ENCODE data around the gene C1QB. TPM values are rescaled to one million over a fixed set of nuclear protein-coding genes. Genes with fewer than 3 reads are reported as not detected.
A peak's percentile ranks its signal among the peaks of the same experiment; 100 is the strongest.

The C1QB gene
- total and polyA plus RNA-seq, 7 experiments from 2014 or later: 0.53 to 2.4 (median 1.2) TPM; not detected in 3

GRCh38 chr1:22677931-22678896, 25.2 kb downstream of the C1QB start:
- ChIA-PET POLR2A (no interaction called here), CTCF (no interaction called here)
- Histone ChIP-seq H3K36me3 (ENCODE audit: control insufficient read depth in 2 of 3, insufficient read depth in 3 of 3, low read length in 3 of 3) (no peaks in the 10 kb centered on the region), H3K4me3 (ENCODE audit: low read length) (no peak overlapping the region), H3K27me3 (ENCODE audit: control insufficient read depth in 2 of 2, insufficient read depth in 2 of 2, low read length in 2 of 2) (no peaks in the 10 kb centered on the region), H3K4me1 (ENCODE audit: control insufficient read depth in 2 of 2, insufficient read depth in 2 of 2, low read length in 2 of 2) (no peaks in the 10 kb centered on the region), H3K27ac (ENCODE audit: low read depth, low read length) (no peak overlapping the region), H3K9me3 (ENCODE audit: control insufficient read depth in 2 of 3, low read length in 3 of 3) (no peaks in the 10 kb centered on the region)
- H3K4me1 Mint-ChIP-seq: no peaks in the 10 kb centered on the region
- H3K36me3 Mint-ChIP-seq: no peaks in the 10 kb centered on the region
- ATAC-seq: peak; percentile 10
- no peaks in the 10 kb centered on the region for H3K9me3 Mint-ChIP-seq
- peaks cover 10 to 24% (median 19%) of the 10 kb centered on the region in 5 donors for H3K27me3 Mint-ChIP-seq
- H3K4me3 Mint-ChIP-seq: no peak overlapping the region
- intact Hi-C loops (cut with micrococcal nuclease): no loop called here
- DNase-seq: no peak
- H3K27ac Mint-ChIP-seq: no peak overlapping the region

- Mint-ChIP-seq H3K36me3 (no peaks in the 10 kb centered on the region), H3K27ac (no peak overlapping the region), H3K27me3 (peaks cover 2 to 16% (median 8%) of the 10 kb centered on the region in 5 donors), H3K9me3 (peaks cover 0 to 2% (median 0%) of the 10 kb centered on the region in 11 donors), H3K4me3 (no peak overlapping the region), H3K4me1 (no peaks in the 10 kb centered on the region)
- Histone ChIP-seq H3K9me3 (ENCODE audit: control insufficient read depth in 2 of 3, low read length in 3 of 3) (no peaks in the 10 kb centered on the region), H3K27me3 (ENCODE audit: control insufficient read depth in 2 of 2, insufficient read depth in 2 of 2, low read length in 2 of 2) (no peaks in the 10 kb centered on the region), H3K4me1 (ENCODE audit: control insufficient read depth in 2 of 2, insufficient read depth in 2 of 2, low read length in 2 of 2) (no peaks in the 10 kb centered on the region), H3K36me3 (ENCODE audit: control insufficient read depth in 2 of 3, insufficient read depth in 3 of 3, low read length in 3 of 3) (no peaks in the 10 kb centered on the region), H3K27ac (ENCODE audit: low read depth, low read length) (no peak overlapping the region), H3K4me3 (ENCODE audit: low read length) (no peak overlapping the region)
- intact Hi-C loops (cut with micrococcal nuclease): no loop called here
- ChIA-PET CTCF (no interaction called here), POLR2A (no interaction called here)
- DNase-seq: no peak
- no peak for ATAC-seq
Observed at GRCh38 chr1:22680726-22681125, 27.7 kb downstream of the C1QB start.

GRCh38 chr1:22681556-22682276, 28.7 kb downstream of the C1QB start:
- Mint-ChIP-seq H3K9me3 (peaks cover 0 to 2% (median 0%) of the 10 kb centered on the region in 11 donors), H3K27me3 (peaks cover 3 to 23% (median 11%) of the 10 kb centered on the region in 5 donors), H3K4me1 (no peaks in the 10 kb centered on the region), H3K4me3 (no peak overlapping the region), H3K27ac (no peak overlapping the region), H3K36me3 (no peaks in the 10 kb centered on the region)
- Histone ChIP-seq H3K4me3 (ENCODE audit: low read length) (no peak overlapping the region), H3K36me3 (ENCODE audit: control insufficient read depth in 2 of 3, insufficient read depth in 3 of 3, low read length in 3 of 3) (no peaks in the 10 kb centered on the region), H3K4me1 (ENCODE audit: control insufficient read depth in 2 of 2, insufficient read depth in 2 of 2, low read length in 2 of 2) (no peaks in the 10 kb centered on the region), H3K27me3 (ENCODE audit: control insufficient read depth in 2 of 2, insufficient read depth in 2 of 2, low read length in 2 of 2) (no peaks in the 10 kb centered on the region), H3K9me3 (ENCODE audit: control insufficient read depth in 2 of 3, low read length in 3 of 3) (no peaks in the 10 kb centered on the region), H3K27ac (ENCODE audit: low read depth, low read length) (no peak overlapping the region)
- ATAC-seq (no peak), DNase-seq (no peak)
- CTCF ChIA-PET: no interaction called here
- POLR2A ChIA-PET: no interaction called here
- intact Hi-C loops (cut with micrococcal nuclease): no loop called here

- Mint-ChIP-seq H3K4me1 (no peaks in the 10 kb centered on the region), H3K9me3 (peaks cover 0 to 2% (median 0%) of the 10 kb centered on the region in 11 donors), H3K4me3 (no peak overlapping the region), H3K27ac (no peak overlapping the region), H3K27me3 (peaks cover 6 to 39% (median 14%) of the 10 kb centered on the region in 5 donors), H3K36me3 (no peaks in the 10 kb centered on the region)
- ChIA-PET POLR2A (no interaction called here), CTCF (no interaction called here)
- Histone ChIP-seq H3K4me3 (ENCODE audit: low read length) (no peak overlapping the region), H3K27me3 (ENCODE audit: control insufficient read depth in 2 of 2, insufficient read depth in 2 of 2, low read length in 2 of 2) (no peaks in the 10 kb centered on the region), H3K9me3 (ENCODE audit: control insufficient read depth in 2 of 3, low read length in 3 of 3) (no peaks in the 10 kb centered on the region), H3K4me1 (ENCODE audit: control insufficient read depth in 2 of 2, insufficient read depth in 2 of 2, low read length in 2 of 2) (no peaks in the 10 kb centered on the region), H3K27ac (ENCODE audit: low read depth, low read length) (no peak overlapping the region), H3K36me3 (ENCODE audit: control insufficient read depth in 2 of 3, insufficient read depth in 3 of 3, low read length in 3 of 3) (no peaks in the 10 kb centered on the region)
- DNase-seq (no peak), ATAC-seq (no peak)
- intact Hi-C loops (cut with micrococcal nuclease): no loop called here
Observed at GRCh38 chr1:22683547-22683946, 30.5 kb downstream of the C1QB start.

GRCh38 chr1:22685591-22686059, 32.6 kb downstream of the C1QB start:
- peaks cover 6 to 46% (median 16%) of the 10 kb centered on the region in 5 donors for H3K27me3 Mint-ChIP-seq
- ChIA-PET CTCF (no interaction called here), POLR2A (no interaction called here)
- H3K4me3 Mint-ChIP-seq: peak overlapping the region in 1 of 10 donors; percentile 61
- intact Hi-C loops (cut with micrococcal nuclease): no loop called here
- Histone ChIP-seq H3K9me3 (ENCODE audit: control insufficient read depth in 2 of 3, low read length in 3 of 3) (no peaks in the 10 kb centered on the region), H3K4me3 (ENCODE audit: low read length) (no peak overlapping the region), H3K36me3 (ENCODE audit: control insufficient read depth in 2 of 3, insufficient read depth in 3 of 3, low read length in 3 of 3) (no peaks in the 10 kb centered on the region), H3K27ac (ENCODE audit: low read depth, low read length) (no peak overlapping the region), H3K27me3 (ENCODE audit: control insufficient read depth in 2 of 2, insufficient read depth in 2 of 2, low read length in 2 of 2) (no peaks in the 10 kb centered on the region), H3K4me1 (ENCODE audit: control insufficient read depth in 2 of 2, insufficient read depth in 2 of 2, low read length in 2 of 2) (no peaks in the 10 kb centered on the region)
- ATAC-seq: no peak
- no peak overlapping the region for H3K27ac Mint-ChIP-seq
- DNase-seq: no peak
- peaks cover 0 to 2% (median 0%) of the 10 kb centered on the region in 11 donors for H3K9me3 Mint-ChIP-seq
- H3K4me1 Mint-ChIP-seq: no peaks in the 10 kb centered on the region
- H3K36me3 Mint-ChIP-seq: no peaks in the 10 kb centered on the region

GRCh38 chr1:22687191-22687590, 34.2 kb downstream of the C1QB start:
- no peak overlapping the region for H3K4me3 Mint-ChIP-seq
- H3K36me3 Mint-ChIP-seq: no peaks in the 10 kb centered on the region
- H3K4me3 ChIP-seq (ENCODE audit: low read length): no peak overlapping the region
- H3K27me3 ChIP-seq (ENCODE audit: control insufficient read depth in 2 of 2, insufficient read depth in 2 of 2, low read length in 2 of 2): no peaks in the 10 kb centered on the region
- no peak for ATAC-seq
- peaks cover 0 to 2% (median 0%) of the 10 kb centered on the region in 11 donors for H3K9me3 Mint-ChIP-seq
- H3K9me3 ChIP-seq (ENCODE audit: control insufficient read depth in 2 of 3, low read length in 3 of 3): no peaks in the 10 kb centered on the region
- no peak for DNase-seq
- H3K36me3 ChIP-seq (ENCODE audit: control insufficient read depth in 2 of 3, insufficient read depth in 3 of 3, low read length in 3 of 3): no peaks in the 10 kb centered on the region
- H3K27ac ChIP-seq (ENCODE audit: low read depth, low read length): no peak overlapping the region
- H3K27me3 Mint-ChIP-seq: peaks cover 6 to 46% (median 16%) of the 10 kb centered on the region in 5 donors
- ChIA-PET POLR2A (no interaction called here), CTCF (no interaction called here)
- H3K27ac Mint-ChIP-seq: no peak overlapping the region
- H3K4me1 ChIP-seq (ENCODE audit: control insufficient read depth in 2 of 2, insufficient read depth in 2 of 2, low read length in 2 of 2): no peaks in the 10 kb centered on the region
- intact Hi-C loops (cut with micrococcal nuclease): no loop called here
- H3K4me1 Mint-ChIP-seq: no peaks in the 10 kb centered on the region
